Fibroblast of skin of abdomen (primary cell): ENCODE measurements around the gene SLX4IP.

Experiments
- DNase-seq: peaks from one replicate; pipeline ENCODE4 v3.0.0-alpha.2; 2013

The SLX4IP gene

DNA sequence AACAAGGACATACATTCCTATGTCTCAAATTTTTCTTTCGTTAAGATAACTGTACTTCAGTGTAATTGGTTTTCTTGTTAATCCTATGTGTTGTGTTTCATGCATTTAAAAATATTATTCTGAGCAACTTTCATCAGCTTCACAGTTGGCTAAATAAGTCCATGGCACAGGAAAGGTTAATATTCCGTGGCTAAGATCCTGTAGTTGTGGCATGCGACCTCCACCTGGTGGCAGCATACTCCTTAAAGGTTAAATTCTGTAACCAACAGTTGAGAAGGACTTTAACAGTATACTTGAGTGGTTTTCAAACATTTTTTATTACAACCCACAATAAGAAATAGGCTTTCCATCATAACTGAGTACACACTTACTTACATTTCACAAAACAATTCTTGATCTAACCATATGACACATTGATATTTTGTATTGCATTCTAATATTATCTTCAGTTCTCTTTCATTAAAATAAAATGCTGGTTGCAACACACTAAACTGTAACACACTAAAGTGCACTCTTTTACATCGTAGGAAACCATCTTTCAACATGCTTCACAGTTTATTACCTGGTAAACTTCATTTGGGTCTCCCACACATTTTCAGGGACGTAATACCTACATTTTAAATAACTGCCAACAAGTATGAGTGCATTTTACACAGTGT is 118.3 kb downstream of the SLX4IP start:
- peak; percentile 71 for DNase-seq

DNA sequence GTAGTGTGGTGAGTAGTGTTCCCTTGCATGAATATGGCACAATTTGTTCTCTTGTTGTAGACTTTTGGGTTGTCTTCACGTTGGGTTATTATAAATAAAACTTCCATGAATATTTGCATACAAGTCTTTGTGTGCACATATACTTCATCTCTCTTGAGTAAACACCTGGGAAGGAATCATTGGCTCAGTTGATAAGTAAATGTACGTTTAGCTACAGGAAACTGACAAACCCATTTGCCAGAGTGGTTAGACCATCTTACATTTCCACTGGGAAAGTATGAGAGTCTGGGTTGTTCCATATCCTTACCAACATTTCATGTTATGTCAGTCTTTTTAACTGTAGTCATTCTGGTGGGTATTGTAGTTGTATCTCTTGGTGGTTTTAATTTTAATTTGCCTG is 119.2 kb downstream of the SLX4IP start:
- no peak for DNase-seq

DNA sequence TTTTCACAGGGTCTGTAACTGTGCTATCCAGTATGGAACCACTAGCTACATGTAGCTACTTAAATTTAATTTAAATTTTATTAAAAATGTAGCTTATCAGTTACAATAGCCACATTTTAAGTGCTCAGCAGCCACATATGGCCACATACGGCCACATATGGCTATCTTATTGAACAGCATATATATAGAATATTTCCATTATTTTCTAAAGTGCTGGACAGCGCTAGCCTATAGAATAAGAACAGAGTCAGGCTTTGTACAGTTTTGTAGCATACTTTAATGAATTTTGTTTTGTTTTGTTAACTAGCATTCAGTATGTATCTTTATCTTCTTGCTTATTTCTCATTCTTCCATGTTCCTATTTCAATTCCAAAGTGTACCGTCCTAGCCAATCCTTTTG is 120.3 kb downstream of the SLX4IP start:
- DNase-seq, result no peak

DNA sequence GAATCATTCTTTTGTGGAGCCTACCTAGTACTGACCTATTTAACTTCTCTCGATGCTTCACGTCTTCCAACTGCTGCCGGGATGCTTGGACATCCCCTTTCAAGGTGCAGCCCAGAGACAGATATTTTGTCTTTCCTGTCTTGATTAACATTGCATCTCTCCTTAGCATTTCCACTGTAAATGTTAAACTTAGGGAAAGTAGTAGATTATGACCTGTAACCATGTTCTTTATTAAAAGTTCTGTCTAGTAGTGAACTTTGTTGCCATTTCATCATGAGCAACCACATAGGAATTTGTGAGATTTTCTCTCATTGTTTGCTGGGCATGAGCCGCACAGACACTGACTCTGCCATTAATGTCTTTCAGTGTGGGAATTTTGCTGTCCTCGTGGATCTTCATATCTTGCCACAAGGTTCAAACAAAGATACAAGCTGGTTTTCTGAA is 120.8 kb downstream of the SLX4IP start:
- peak; percentile 52 for DNase-seq

DNA sequence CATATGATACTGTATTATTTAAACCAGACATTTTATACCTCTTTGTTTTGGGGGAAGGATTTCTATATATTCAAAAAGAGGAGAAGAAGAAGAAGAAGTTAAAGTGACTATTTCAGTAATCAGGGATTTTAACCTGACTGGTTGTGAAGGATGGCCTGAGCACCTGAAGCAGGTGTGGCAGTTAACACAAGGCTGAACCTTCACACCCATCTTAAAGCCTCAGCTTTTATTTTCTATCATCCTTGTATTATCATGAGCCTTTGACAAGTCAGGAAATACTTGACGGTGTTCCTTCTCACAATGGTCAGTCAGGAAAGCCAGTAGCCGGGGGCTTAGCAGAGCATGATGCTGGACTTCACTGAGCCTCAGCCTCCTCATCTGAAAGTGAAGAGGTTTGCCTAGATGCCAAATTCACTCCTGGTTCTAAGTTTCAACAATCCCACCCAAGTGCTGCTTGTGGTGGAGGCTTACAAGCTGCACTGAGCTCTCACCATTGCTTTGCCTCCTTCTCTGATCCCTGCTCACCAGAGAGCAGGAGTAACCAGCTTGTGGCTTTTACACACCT is 121.5 kb downstream of the SLX4IP start:
- DNase-seq, result no peak

DNA sequence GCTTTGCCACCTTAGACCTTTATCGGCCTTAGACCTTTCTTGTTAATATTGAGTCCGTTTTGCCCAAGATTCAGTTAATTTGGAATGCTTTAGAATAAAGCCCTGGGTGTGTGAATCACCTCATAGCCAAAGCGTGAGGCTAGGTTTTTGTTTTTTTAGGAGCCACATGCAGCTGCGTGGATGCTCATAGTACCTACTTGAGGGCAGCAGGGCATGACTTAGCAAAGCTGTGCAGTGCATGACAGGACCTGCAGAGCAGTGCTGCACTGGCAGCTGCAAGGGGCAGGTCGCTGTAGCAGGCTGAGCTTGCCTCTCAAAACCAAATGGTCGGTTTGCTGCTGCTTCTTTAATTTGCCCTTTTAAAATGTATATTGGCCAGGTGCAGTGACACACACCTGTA is 122.6 kb downstream of the SLX4IP start:
- DNase-seq, result no peak

DNA sequence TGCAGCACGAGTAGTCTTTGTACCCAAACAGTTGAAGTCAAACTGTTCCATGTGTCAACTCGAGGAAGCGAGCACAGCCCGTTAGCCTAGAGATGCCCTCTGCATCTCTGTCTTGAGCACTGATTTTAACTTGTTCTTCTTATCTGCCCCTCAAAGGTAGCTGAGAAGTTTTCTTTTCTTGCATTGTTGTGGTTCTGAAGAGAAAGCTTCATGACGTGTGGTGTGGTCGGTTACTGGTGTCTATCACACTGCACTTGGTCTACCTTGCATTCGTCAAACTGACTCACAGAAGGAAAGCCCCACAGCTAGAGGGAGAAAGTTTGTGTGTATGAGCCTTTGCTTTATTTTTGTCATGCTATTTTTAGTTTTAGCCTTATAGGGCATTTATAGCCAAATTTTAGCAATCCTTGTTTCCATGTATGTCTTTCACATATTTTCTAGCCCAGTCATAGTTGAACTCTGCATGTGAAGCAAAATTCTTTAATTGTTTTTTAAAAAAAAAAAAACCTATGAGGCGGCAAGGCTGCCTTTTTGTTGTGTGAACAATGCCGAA is 123.6 kb downstream of the SLX4IP start:
- DNase-seq, result peak; percentile 94

DNA sequence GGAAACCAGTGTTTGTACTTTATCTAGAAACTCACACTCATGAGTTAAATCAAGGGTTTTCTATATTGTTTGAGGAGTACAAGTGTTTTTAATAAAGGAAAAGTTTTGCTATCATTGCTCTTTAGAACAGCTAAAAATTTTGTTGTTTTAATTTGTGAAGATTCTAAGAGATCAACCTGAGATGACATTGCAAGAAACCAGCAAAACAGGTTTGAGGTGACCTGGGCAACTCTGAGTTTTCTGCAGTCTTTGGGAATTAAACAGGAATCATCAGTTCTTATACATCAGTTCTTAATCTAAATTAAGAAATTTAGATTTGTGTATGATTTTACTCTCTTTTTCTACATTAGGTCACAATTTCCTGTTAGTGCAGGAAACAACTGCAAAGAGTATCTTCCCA is 124.2 kb downstream of the SLX4IP start:
- DNase-seq, result no peak

DNA sequence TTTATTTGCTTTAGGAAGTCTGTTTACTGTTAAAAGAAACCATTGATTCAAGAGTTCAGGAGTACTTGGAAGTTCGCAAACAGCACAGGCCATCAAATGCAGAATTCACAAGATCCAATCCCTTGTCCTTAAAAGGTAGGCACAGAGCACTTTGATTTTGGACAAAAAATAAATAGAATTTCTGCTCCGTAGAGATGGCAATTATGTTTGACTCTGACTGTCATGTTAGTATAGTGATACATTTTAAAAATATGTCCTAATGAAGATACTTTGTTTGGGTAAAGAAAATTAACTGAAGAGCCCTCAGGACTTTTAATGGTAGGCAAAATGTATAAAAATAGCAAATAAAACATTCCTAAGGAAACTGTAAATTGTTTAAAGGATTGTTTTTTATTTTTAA is 125.6 kb downstream of the SLX4IP start:
- DNase-seq, result no peak

DNA sequence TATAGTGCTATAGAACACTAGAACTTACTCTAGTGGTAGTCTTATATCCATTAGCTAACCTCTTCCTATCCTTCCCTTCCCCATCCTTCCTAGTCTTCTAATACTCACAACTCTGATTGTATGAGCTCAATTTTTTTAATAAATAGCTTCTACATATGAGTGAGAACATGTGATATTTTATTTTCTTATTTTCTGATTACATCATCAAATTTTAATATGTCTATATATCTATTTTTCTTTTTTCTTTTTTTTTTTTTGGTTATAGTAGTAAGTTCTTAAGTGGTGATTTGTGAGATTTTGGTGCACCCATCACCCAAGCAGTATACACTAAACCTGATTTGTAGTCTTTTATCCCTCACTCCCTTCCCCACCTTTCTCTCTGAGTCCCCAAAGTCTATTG is 126.2 kb downstream of the SLX4IP start:
- no peak for DNase-seq

DNA sequence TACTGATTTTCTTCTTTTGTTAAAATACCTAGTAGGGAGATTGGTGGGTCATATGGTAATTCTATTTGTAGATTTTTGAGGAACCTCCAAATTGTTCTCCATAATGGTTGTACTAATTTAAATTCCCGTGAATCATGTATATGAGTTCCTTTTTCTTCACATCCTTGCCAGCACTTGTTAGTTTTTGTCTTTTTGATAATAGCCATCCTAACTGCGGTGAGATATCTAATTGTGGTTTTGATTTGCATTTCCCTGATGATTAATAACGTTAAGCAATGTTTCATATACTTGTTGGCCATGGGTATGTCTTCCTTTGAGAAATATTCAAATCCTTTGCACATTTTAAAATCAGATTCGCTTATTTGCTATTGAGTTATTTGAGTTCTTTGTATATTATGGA is 127.8 kb downstream of the SLX4IP start:
- no peak for DNase-seq

DNA sequence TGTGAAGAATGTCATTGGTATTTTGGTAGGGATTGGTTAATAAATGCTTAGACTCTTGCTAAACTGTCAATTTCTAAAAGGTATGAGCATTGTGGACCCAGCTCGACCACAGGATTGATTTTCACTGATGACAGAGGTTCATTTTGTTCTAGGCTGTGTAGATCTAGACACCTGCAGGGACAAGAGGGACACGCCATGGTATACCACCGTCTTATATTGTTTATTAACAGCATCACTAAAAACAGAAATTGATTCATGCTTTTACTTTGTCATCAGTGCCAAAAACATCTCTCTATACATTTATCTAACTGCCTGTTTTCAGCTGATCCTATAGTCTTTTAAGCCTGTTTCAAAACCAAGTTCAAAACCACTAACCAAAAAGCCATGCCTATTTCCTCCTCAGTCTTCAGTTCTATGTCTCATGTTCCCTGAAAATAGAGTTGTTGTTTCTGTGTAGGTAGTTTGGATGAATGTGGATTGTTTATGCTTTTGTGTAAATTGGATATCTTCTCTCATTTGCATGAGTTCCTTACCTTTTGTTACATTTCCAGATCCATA is 128.9 kb downstream of the SLX4IP start:
- DNase-seq, result no peak

DNA sequence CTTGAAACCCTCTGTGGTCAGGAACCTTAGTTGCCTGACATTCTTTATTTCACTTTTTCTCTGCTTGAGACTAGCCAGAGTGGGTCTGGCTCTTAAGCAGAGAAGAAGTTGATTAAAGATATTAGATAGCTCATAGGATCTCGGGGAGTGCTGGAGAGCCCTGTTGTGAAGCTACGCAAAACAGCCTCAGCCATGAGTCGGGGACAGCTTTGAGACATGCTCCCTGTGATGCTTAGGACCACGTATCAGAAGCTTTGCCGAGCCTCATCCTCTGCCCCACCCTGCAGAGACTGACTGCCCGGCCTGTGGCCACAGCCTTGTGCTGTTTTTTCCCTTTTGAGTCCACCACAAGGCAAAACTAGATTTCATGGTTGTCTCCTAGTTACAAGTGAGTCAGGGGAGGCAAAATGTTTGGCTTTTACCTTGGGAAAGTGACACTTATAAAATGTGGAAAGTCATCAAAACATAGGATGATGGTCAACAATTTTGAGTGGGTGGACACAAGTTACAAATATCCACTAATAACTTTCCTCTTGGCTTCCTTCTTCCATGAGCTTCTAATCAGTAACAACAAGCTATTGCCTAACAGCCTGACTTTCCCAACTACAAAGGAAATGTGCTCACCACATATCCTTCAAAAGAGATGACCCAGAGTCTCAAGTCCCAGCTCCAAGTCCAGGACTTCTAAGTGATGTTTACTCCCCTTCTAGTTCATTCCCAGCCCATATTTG is 130.3 kb downstream of the SLX4IP start:
- DNase-seq, result peak; percentile 48

DNA sequence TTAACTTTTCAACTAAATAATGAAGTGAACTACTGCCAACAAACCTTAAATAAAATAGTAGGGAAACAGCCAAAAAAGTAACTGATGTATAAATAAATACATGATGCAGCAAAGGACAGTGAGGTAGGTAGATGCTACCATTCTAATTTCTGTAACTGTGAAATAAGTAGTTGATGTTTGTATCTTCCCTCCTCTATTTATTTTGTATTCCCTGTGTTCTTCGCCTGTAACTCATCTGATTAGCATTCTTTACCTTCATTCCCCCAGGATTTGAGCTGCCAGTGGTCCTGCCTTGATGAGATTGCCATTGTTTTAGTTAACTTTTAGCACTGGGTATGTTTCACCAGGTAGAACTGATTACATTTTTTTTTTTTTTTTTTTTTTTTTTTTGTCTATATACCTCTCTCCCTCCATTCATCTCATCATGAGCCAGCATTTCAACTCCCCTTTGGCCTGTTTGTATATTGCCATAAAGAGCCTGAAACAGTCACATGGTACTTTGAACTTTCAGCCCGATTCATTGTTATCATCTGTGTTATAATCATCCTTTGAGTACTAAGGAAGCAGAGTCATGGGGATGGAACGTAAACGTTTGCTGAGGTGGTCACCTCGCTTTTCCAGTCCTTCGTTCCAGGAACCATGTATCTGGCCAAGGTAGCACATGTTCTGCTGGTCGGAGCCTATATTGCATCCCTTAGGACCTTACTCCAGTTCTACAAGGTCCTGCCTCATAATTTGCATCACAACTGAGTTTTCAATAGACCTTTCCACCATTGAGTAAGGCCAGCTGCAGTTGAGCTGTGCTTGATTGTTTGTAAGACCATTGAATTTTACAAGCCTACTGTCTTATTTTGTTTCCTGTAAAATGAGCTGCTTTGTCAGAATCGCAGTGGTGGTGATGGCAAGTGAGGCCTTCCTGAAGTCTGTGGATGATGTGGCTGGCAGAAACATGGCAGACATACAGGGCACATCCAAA is 131.1 kb downstream of the SLX4IP start:
- no peak for DNase-seq

DNA sequence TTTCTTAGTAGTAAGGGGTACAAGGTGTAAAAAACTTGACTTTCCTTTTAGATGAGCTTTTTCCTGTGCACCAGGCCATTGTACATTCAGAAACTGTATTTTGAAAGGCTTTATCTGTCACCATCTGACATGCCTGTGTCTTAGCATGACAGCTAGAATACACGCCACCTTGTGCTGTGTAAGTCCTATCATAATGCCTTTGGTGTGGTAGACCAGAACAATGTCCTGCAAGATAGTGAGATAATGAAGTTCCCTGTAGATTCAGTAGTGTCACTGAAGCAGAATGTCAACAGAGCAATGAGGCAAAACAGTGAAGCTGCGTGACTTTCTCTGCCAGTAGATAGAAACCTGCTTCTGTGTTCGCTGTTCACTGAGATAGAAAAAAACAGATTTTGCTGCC is 132.9 kb downstream of the SLX4IP start:
- no peak for DNase-seq

DNA sequence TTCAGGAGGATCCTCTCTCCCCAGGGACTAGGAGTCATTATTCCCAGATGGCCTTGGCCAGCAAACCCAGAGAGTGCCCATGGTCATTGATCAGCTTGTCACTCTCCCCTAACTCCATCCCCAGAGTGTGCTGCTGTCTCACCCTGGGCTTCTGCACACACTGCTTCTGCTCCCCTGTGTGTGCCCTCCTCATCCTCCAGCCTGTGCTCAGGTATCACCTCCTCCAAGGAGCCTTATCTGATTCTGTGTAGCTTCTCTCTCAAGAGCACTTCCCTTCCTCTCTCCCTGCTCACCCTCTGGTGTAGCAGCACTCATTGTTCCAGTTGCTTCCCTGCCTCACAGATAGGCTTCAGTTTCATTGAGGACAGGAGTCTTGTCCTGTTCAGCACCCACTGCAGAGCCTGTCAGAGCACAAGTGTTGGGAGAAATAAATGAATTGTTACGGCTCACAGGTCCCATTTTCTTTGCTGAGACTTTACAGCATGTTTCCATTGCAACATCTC is 136.3 kb downstream of the SLX4IP start:
- DNase-seq, result no peak

DNA sequence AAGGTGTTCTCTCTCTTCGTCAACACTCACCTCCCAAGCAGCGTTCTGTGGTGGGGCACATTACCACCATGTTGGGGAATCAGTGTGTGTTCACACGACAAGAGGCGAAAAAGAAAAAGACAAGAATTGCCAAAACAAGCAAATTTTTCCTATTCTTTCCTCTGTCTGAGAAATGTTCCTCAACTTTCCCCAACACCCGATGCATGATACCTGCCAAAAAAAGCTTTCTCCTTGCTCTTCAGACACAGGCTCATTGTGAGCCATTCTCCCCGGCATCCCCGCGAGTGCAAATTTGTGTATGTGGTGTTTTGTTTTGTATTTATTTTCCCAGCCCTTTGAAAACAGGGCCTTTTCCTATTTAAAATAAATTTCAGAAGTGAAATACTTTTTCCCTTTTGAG is 137.7 kb downstream of the SLX4IP start:
- DNase-seq, result no peak

DNA sequence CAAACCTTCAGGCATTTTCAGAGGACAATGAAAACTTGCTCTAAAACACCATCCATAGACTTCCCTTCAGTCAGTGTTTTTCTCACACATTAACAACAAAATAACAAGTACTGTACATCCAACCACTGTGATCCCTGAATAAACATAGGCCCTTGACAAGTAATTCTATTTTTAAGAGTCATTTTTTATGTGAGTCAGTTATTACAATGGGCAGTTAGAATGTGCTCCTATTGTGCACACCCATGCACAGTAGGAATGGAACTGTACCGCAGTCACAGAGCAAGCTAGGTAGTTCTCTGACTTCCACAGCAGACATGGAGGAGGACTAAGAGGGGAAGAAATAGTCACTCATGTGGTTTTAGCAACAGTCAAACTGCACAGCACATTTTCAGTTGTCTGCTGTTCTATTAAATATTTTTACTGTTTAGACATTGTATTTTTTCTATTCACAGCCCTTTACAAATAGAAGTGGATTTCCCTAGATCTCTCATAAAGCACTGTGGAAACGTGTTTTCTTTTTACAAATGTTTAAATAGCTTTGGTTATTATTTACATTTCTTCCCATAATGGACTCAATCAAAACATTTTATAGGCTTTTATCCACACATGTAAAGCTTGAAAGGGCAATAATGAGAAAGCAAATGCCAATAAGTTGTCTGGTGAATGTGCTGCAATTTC is 138.3 kb downstream of the SLX4IP start:
- no peak for DNase-seq

DNA sequence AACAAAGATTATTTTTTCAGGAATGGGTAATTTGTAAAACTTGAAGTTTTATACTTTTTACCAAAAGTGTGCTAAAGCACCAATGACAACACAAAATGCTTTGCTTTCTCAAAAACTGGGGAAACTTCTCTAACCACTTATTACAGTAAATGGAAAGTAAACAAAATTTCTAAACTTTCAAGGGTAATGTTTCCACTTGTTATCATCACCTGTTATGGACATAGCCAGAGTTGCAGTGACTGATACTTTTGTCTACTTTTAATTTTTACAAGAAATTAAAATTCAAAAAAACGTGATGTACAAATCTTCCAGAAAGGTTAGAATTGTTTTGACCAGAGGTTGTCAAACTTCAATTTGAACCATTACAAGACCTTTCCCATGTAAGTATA is 138.8 kb downstream of the SLX4IP start:
- DNase-seq, result no peak

DNA sequence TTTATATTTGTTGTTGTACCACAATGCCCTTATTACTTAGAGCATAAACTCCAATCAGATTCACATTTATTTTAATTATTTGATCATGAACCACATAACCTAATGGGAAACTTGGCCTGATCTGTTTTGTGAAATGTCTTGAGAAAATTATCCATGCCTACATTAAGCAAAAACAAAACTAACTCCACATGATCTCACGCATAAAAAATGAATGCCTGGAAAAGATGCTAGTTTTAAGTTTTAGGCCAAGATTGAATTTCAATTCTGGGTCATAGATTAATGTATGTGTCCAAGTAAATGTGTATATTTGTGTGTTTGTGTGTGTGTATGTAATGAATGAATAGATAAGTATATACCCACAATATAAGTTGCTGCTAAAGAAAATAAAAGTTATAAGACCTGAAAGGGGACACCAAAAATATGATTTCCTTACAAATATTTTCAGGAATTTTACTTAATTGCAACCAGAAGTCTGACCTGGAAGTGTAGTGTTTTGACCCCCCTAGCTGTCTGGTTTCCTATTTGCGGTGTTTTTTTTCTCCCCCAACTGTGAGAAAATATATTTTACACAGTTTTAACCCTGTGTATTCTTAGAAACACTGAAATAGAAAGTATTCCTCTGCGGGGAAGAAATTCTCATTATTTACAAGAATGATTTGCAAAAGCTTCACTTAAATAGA is 141.4 kb downstream of the SLX4IP start:
- DNase-seq, result no peak

DNA sequence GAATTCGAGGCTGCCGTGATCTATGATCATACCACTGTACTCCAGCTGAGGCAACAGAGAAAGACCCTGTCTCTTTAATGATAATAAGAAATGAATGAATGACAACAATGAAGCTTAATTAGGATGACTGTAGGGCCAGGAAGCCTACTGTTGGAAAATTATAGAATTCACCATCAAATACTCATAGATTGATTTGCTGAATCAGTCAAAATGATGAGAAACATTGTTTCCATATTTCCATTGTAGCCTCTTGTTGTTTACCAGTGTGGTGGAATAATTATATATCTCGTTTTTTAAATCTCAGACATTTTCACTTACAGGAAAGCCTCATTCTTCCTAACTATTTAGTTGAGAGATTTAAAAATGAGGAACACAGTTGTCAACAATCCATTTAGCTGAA is 142.5 kb downstream of the SLX4IP start:
- DNase-seq, result no peak
